DND-41 (cell line): ENCODE results near the gene GLB1L3.

ENCODE experiments used
- ATAC-seq: fragments of 200-7000 bp; cut with Tn5 transposase; 3 replicates; pipeline ENCODE4 v1.9.1; 2021; ENCODE audit warnings: low read depth; ENCODE audit not compliant: insufficient read depth
- DNase-seq: peaks from one replicate; pipeline ENCODE4 v3.0.0-alpha.2; 2020
- H2AFZ ChIP-seq: 2 replicates; pipeline ENCODE4 v1.6.0; 2012; ENCODE audit warnings: low read depth, low read length
- H3K27ac ChIP-seq: 2 replicates; pipeline ENCODE4 v1.5.1; 2012; ENCODE audit warnings: low read length, inconsistent platforms
- H3K27me3 ChIP-seq: fragments of 200-600 bp; sonication (generic); 2 replicates; pipeline ENCODE4 v1.6.0; 2012; ENCODE audit warnings: low read length, mild to moderate bottlenecking, inconsistent platforms; ENCODE audit not compliant: insufficient read depth, poor library complexity
- H3K36me3 ChIP-seq: 2 replicates; pipeline ENCODE4 v1.5.1; 2012; ENCODE audit warnings: low read length, inconsistent platforms; ENCODE audit not compliant: insufficient read depth
- H3K4me1 ChIP-seq: 2 replicates; pipeline ENCODE4 v1.5.1; 2012; ENCODE audit warnings: mild to moderate bottlenecking, low read length; ENCODE audit not compliant: insufficient read depth
- H3K4me2 ChIP-seq: 2 replicates; pipeline ENCODE4 v1.6.0; 2012; ENCODE audit warnings: mild to moderate bottlenecking, moderate library complexity, low read length, inconsistent platforms; ENCODE audit not compliant: insufficient read depth
- H3K4me3 ChIP-seq, 2 experiments: fragments of 200-600 bp in 1 of 2; shearing (Covaris generic) in 1 of 2; 2 replicates each; pipeline ENCODE4 v1.5.1; 2012 to 2016; ENCODE audit warnings: inconsistent platforms in 2 of 2, low read length in 2 of 2, mild to moderate bottlenecking in 2 of 2, low read depth in 1 of 2, moderate library complexity in 1 of 2
- H3K79me2 ChIP-seq: 2 replicates; pipeline ENCODE4 v1.6.0; 2012; ENCODE audit warnings: low read length, inconsistent platforms; ENCODE audit not compliant: insufficient read depth
- H3K9ac ChIP-seq: 2 replicates; pipeline ENCODE4 v1.6.0; 2012; ENCODE audit warnings: low read depth, mild to moderate bottlenecking, inconsistent platforms, low read length, moderate library complexity
- H3K9me3 ChIP-seq: 2 replicates; pipeline ENCODE4 v1.5.1; 2012; ENCODE audit warnings: low read length, moderate library complexity, mild to moderate bottlenecking, inconsistent platforms; ENCODE audit not compliant: insufficient read depth, severe bottlenecking
- H4K20me1 ChIP-seq: 2 replicates; pipeline ENCODE4 v1.6.0; 2012; ENCODE audit warnings: low read length; ENCODE audit not compliant: insufficient read depth
- EZH2 ChIP-seq: IDR thresholded peaks from 3 replicates; pipeline ENCODE4 v1.6.1; 2012; ENCODE audit warnings: borderline replicate concordance, low read depth, mild to moderate bottlenecking, moderate library complexity, low read length, inconsistent platforms; ENCODE audit not compliant: severe bottlenecking
- TF ChIP-seq, protein P1 (sequence below): IDR thresholded peaks from 2 replicates; pipeline ENCODE4 v1.5.1; 2012; ENCODE audit warnings: borderline replicate concordance, low read length, moderate library complexity, mild to moderate bottlenecking; ENCODE audit not compliant: poor library complexity, severe bottlenecking; ENCODE audit errors: extremely low read depth

The GLB1L3 gene

DNA sequence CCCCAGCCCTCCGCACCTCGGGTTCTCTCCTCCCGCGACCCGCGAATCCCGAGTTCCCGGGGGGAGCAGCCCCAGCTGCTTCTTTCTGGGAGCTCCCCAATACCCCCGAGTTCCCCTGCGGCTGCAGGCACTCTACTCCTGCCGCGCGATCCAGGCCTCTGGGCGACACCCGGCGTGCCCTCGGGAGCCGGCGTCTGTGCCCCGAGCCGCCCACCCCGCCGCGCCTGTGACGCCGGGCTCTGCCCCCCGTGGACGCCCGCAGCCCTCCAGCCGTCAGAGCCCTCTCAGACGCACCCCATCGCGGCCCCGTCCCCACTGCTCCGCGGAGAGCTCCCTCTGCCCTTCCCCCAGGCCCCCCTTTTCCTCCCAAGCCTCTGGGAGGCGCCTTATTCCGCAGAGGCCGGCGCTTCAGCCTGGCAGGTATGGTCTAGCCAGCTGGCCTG is 56.0 kb downstream of the GLB1L3 start:
- H3K27ac ChIP-seq: no peak overlapping the region
- H3K79me2 ChIP-seq: no peaks in the 10 kb centered on the region
- peak overlapping the region; percentile 98 for H3K4me2 ChIP-seq
- DNase-seq (no peak), ATAC-seq (peak; percentile 64)
- no peaks in the 10 kb centered on the region for H3K9me3 ChIP-seq
- no peaks in the 10 kb centered on the region for H3K36me3 ChIP-seq
- peak overlapping the region; percentile 62 for H3K9ac ChIP-seq
- H3K27me3 ChIP-seq: peaks cover 12% of the 10 kb centered on the region
- peak overlapping the region; percentile 82 for H2AFZ ChIP-seq
- no peaks in the 10 kb centered on the region for H4K20me1 ChIP-seq
- peak overlapping the region; percentile 38 to 70; a peak in 3 of 4 replicates for H3K4me3 ChIP-seq
- TF ChIP-seq, protein P1, sequence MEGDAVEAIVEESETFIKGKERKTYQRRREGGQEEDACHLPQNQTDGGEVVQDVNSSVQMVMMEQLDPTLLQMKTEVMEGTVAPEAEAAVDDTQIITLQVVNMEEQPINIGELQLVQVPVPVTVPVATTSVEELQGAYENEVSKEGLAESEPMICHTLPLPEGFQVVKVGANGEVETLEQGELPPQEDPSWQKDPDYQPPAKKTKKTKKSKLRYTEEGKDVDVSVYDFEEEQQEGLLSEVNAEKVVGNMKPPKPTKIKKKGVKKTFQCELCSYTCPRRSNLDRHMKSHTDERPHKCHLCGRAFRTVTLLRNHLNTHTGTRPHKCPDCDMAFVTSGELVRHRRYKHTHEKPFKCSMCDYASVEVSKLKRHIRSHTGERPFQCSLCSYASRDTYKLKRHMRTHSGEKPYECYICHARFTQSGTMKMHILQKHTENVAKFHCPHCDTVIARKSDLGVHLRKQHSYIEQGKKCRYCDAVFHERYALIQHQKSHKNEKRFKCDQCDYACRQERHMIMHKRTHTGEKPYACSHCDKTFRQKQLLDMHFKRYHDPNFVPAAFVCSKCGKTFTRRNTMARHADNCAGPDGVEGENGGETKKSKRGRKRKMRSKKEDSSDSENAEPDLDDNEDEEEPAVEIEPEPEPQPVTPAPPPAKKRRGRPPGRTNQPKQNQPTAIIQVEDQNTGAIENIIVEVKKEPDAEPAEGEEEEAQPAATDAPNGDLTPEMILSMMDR: no peak
- no peak for TF ChIP-seq EZH2
- peaks cover 26% of the 10 kb centered on the region for H3K4me1 ChIP-seq

DNA sequence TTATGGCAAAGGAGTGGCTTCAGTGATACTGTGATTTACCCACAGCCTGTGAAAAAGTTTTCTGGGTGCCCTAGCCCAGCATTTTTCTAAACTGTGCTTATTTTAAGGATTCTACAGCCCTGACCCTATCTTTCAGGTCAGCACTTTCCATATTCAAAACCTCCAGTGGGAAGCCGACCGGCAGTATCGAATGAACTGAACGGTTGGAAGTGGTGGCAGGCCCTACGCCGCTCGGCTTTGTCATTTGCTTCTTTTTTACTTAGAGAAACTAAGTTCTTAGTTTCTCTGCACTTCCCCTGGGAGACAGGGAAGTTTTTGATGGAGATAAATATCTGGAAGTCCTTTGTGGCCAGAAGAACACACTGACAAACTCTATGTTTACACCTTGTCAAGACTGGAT is 56.6 kb downstream of the GLB1L3 start:
- Histone ChIP-seq H3K36me3 (no peaks in the 10 kb centered on the region), H3K9ac (peak overlapping the region; percentile 62), H3K4me3 (peak overlapping the region in 1 of 2 experiments; percentile 70; a peak in 3 of 4 replicates), H3K27ac (no peak overlapping the region), H3K4me1 (peaks cover 26% of the 10 kb centered on the region), H3K79me2 (no peaks in the 10 kb centered on the region), H2AFZ (peak overlapping the region; percentile 82; the same call in 1 of the 2 replicates), H3K4me2 (peak overlapping the region; percentile 98), H3K27me3 (peaks cover 12% of the 10 kb centered on the region), H4K20me1 (no peaks in the 10 kb centered on the region), H3K9me3 (no peaks in the 10 kb centered on the region)
- TF ChIP-seq EZH2: no peak
- TF ChIP-seq, protein P1: no peak
- no peak for ATAC-seq
- DNase-seq: no peak

DNA sequence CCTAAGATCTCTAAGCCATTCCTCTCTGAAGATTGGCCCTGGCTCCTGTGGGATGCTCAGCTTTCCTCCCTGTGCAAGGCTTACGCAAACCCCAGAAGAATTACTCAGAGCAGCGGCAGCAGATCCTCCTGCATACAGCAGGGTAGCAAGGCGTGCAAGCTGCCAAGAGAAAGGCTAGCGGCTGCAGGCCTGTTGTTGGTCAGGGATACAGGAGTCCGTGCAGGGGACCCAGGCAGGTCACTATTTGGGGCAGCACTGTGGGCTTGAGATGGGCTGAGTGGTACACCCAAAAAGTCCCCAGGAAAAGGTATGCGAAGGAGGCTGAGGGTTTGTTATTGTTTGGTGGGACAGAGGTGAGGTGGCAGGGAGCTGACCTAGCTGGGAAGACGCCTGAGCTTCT is 57.1 kb downstream of the GLB1L3 start:
- H3K4me3 ChIP-seq: no peak overlapping the region
- H3K4me2 ChIP-seq: peak overlapping the region; percentile 98; the same call in 1 of the 2 replicates
- peaks cover 26% of the 10 kb centered on the region for H3K4me1 ChIP-seq
- no peaks in the 10 kb centered on the region for H4K20me1 ChIP-seq
- H3K79me2 ChIP-seq: no peaks in the 10 kb centered on the region
- H3K36me3 ChIP-seq: no peaks in the 10 kb centered on the region
- H3K9ac ChIP-seq: no peak overlapping the region
- H3K27me3 ChIP-seq: peaks cover 12% of the 10 kb centered on the region
- no peak for DNase-seq
- no peak overlapping the region for H2AFZ ChIP-seq
- no peak overlapping the region for H3K27ac ChIP-seq
- no peak for TF ChIP-seq EZH2
- no peaks in the 10 kb centered on the region for H3K9me3 ChIP-seq
- no peak for ATAC-seq

DNA sequence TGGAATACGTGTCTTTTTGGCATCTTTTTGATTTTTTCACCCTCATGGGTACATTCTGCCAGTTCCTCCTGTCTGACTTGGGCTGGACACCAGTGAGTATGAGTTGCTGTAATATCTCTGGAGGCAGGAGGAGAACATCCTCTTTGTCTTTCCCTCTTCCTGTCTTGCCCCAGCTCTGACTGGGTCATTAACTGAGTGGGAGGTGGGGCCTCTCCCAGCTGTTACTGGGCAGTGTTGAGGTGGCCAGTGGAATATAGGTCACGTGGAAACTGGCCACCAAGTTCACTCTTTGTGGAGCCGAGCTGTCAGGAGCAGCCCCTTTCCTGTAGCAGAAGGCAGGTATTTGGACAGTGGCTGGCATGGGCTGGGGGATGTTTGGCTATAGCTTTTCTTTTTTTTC is 57.8 kb downstream of the GLB1L3 start:
- TF ChIP-seq EZH2: no peak
- TF ChIP-seq, protein P1: no peak
- Histone ChIP-seq H3K36me3 (no peaks in the 10 kb centered on the region), H3K9me3 (no peaks in the 10 kb centered on the region), H3K79me2 (no peaks in the 10 kb centered on the region), H4K20me1 (no peaks in the 10 kb centered on the region), H3K4me1 (peaks cover 26% of the 10 kb centered on the region), H3K4me3 (no peak overlapping the region), H2AFZ (no peak overlapping the region), H3K9ac (no peak overlapping the region), H3K27me3 (peaks cover 12% of the 10 kb centered on the region), H3K27ac (no peak overlapping the region), H3K4me2 (0 out of 2 replicates have a peak overlapping the region, but pooled peaks have one; percentile 18)
- no peak for DNase-seq
- no peak for ATAC-seq
